GM21529 (cell line): ENCODE data around the gene RAP2A.

Source experiments
- ATAC-seq: cut with Tn5 transposase; IDR thresholded peaks from one replicate; pipeline ENCODE4 v1.9.1; 2021; ENCODE audit not compliant: unreplicated experiment

RAP2A gene

DNA sequence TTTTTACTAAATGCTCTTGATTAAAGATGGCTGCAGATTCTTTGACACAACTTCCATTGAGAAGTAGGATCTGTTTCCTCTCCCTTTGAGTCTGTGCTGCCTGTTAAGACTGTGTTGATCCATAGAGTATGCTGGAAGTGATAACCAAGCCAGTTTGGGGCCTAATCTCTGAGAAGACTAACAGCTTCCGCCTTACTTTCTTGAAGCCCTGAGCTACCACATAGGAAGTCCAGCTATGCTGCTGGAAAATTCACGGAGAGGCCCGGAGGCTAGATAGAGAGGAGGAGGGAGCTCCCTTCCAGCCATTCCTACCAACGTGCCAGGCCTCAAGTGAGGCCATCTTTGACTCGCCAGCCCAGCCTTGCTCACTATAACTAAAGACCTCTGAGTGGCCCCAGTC lies 12.5 kb downstream of the RAP2A start:
- no peak for ATAC-seq

DNA sequence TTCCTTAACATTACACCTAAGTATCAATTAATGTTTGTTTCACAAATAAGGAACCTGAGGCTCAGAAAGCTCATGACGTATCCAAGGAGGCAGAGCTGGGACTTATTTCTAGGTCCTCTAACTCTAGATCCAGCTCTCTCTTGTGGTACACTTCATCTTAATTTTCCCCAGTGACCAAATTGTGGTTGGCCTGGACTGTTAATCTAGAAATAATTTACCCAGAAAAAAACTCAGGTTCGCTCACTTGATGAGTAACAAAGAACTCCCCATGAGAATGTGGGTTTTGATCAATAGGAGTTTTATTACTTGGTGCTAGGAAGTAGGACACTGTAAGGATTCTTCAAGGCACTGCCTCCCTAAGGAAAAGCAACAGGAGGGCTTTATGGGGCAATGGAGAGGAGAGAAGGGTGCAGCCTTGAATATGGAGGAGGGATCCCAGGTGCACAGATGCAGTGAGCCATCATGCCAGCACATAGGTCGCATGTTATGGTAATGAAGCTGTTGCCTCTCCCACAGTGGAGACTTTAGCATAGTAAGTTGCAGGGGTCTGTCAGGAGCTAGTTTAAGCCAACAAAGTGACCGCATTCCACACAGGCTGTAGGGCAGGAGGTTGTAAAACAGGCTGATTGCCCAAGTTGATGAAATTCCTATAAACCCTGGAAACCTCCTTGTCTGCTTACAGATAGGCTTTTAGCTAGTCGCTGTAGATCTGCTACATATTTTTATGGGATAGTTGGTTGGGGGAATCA lies 14.7 kb downstream of the RAP2A start:
- peak; percentile 51 for ATAC-seq

DNA sequence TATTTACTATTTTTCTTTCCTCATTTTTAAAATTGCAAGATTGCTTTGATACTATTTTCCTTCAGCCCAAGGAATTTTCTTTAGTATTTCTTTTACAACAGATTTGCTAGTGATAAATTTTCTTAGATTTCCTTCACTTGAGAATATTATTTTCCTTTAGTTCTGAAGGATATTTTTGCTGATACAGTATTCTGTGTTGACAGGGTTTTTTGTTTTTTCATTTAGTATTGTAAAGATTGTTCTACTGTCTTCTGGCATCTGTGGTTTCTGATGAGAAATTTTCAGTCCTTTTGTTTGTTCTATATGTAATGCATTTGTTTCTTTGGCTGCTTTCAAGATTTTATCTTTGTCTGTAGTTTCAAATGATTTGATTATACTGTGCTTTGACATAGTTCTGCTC lies 20.7 kb downstream of the RAP2A start:
- no peak for ATAC-seq

DNA sequence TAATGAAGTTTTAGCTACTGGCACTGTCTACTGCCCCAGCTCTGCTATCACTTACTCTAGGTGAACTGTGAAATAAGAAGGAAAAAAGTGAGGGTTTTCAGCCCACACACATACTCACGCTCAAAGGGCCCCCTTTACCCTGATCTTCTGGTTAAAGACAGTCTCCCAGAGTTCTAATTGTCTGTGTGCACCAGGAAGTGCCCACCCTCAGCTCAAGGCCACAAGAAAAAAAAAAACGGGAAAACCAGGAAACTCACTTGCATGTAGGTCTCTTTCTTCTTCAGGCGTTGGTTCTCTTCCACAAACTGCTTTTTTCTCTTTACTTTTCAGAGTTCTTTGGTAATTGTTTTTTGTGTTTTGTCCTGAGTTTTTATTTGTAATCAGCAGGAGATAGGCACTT lies 22.1 kb downstream of the RAP2A start:
- no peak for ATAC-seq

DNA sequence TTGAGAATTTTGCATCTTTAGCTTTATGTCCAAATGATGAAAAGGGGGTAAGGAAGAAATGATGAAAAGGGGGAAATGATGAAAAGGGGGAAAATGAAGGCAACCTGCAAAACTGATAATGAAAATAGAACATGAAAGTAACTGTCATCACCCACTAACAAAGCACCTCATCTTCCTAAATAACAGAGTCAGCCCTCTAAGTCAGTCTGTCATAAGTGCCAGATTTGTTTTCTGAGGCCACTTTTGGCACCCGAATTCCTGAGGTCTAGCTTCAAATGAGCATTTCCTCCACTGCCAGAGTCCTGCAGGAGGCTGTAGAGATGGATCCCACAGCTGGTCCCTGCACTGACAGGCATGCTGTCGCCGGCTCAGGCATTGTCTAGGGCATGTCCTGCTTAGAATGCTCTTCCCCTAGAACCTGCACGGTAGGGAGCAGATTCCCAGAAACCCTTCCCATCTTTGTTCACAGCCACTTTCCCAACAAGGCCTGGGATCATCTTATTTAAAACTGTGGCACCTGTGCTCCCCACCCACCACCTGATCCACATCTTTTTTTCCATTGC lies 25.3 kb downstream of the RAP2A start:
- peak; percentile 38 for ATAC-seq

GRCh38 chr13:97460004-97460775 lies 26.2 kb downstream of the RAP2A start:
- peak; percentile 95 for ATAC-seq

DNA sequence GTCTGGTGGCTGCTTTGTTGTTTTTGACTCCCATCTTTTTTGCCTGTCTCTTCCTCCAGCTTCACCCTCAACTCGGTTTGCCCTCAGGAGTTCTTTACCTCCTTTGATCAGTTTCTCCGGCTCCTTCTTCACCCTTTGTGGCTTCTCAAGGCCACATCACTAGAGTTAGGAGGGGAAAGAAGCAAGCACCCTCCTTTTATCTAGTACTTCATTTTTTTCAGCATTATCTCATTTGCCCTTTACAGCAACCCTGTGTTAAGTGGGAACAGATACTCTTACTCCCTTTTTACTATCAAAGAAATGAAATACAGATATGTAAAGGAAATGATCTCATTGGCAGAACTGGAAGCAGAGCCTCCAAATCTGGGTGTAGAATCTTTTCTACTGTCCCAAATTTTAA lies 26.9 kb downstream of the RAP2A start:
- ATAC-seq, result no peak

GRCh38 chr13:97464561-97464960 lies 30.6 kb downstream of the RAP2A start:
- ATAC-seq, result no peak

- ATAC-seq, result no peak
Measured at GRCh38 chr13:97466722-97467121, 32.8 kb downstream of the RAP2A start.

GRCh38 chr13:97468331-97468730 lies 34.4 kb downstream of the RAP2A start:
- ATAC-seq, result no peak

GRCh38 chr13:97471711-97472110 lies 37.7 kb downstream of the RAP2A start:
- ATAC-seq, result no peak

- no peak for ATAC-seq
Measured at GRCh38 chr13:97474349-97474980, 40.5 kb downstream of the RAP2A start.

GRCh38 chr13:97475011-97475410 lies 41.0 kb downstream of the RAP2A start:
- ATAC-seq, result no peak

DNA sequence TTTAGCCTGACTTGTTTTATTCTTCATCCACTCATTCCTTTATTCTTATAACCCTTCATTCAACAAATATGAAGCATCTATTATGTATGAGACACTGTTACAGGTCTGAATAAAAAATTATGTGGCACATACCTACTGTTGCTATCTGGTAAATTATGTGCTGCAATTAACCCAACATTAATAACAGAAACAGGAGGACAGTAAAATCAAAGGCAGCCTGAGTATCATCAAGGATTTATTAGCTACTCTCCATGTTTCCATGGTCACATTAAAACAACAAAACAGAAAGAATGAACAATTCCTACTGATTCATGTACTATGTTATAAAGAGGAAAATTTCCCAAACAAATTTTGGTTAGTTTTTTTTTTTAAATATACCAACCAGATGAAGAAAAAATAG lies 43.9 kb downstream of the RAP2A start:
- no peak for ATAC-seq

DNA sequence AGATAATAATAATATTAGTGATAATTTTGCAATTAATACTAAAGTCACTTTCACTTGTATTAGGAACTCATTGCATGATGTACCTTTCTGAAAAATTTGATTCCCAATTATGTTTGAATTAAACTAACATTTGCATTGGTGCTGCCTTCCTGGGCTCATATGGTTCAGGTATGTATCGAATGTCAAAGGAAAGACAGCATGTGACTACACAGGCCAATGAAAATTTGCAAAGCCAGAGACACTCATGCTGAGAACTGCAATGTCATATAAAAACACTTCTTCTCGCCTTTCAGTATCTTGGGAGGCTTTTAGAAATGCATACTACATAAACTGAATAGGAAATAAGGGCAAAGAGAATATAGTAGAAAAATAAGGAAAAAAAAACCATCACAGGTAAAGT lies 44.3 kb downstream of the RAP2A start:
- ATAC-seq, result no peak

GRCh38 chr13:97483465-97483864 lies 49.5 kb downstream of the RAP2A start:
- no peak for ATAC-seq

DNA sequence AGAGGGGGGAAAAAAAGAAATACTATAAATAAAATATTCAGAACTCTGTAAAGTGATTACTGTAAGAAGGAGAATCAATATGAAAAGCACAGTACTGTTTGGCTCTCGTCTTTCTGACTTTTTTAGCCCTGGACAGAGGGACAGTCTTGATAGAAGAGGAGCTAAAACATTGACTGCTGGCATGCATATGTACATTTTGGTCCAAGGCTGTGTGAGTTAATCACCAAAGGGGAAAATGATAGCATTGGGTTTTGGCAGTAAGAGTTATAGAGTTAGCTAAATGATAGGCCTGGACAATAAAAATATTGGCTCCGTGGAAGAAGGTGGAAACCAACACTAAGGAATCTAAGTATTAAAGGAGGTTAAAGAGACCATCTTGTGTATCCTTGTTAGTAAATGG lies 50.3 kb downstream of the RAP2A start:
- no peak for ATAC-seq

GRCh38 chr13:97485320-97485719 lies 51.4 kb downstream of the RAP2A start:
- ATAC-seq, result no peak

DNA sequence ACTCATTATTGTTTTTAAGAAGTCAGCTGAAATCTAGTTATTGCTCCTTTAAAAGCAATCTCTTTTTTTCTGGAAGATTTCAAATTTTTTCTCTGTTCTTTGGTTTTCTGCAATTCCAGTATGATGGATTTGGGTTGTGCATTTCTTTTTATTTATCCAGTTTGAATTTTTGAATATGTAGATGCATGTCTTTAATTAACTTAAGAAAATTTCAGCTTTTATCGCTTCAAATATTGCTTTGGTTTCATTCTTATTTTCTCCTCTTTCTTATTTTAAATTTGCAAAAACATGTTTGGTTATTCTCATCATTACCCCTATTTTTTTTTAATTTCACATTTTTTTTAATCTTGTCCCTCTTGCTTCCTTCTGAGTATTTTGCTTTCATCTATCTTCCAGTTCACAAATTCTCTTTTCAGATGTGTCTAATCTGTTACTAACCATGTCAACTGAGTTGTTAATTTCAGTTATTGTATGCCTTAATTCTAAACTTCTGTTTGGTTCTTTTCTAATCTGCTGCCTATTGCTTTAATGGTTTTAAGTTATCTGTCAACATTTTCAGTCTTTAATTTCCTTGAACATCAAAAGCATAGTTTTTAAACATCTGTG lies 56.8 kb downstream of the RAP2A start:
- ATAC-seq, result no peak

DNA sequence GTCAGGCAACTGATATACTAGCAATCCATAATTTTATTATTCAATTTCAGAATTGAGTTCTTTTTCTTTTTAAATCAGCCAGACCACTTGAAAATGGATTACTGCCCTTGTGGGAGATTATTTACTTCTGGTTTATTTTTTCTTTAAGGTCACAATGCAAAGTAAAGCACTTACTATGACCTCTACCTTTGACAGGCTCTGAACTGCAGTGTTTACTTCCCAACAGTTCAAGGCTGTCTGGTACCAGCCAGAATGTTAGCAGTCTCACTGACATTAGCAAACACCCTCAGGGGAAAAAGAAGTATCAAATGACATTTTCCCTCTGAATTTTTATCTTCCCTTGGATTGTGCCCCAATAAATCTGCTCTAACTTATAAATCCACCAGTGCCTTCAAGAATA lies 57.5 kb downstream of the RAP2A start:
- no peak for ATAC-seq

DNA sequence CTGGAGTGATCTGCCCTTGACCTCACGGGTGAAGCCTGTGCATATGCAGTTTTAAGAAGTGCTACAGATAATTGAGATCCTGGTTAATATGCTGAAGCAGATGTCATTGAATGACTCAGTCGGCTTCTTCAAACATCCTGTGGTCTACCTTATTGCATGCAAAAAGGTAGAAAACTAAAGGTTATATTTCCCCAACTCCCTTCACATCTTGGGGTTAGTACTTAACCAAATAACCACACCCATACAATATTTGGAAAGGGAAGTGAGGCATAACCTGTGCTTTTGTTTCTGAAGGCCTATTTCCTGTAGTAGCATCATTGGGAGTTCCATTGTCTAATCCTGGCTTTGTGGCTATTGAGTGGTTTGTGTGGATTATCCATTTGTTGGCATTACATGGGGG lies 58.3 kb downstream of the RAP2A start:
- ATAC-seq, result no peak
